Kidney epithelial cell (primary cell): ENCODE data around the gene SLC13A3. TPM values are rescaled to one million over a fixed set of nuclear protein-coding genes. Genes with fewer than 3 reads are reported as not detected.

Source experiments
- DNase-seq: peaks from one replicate; pipeline ENCODE4 v3.0.0-alpha.2; 2010; ENCODE audit warnings: low read depth
- H3K27me3 ChIP-seq: 2 replicates; pipeline ENCODE4 v1.6.0; 2011; ENCODE audit warnings: low read length; ENCODE audit not compliant: control insufficient read depth, insufficient read depth
- H3K36me3 ChIP-seq: 2 replicates; pipeline ENCODE4 v1.5.1; 2011; ENCODE audit warnings: low read length; ENCODE audit not compliant: control insufficient read depth, insufficient read depth
- H3K4me3 ChIP-seq: 2 replicates; pipeline ENCODE4 v1.5.1; 2011; ENCODE audit warnings: low read depth, mild to moderate bottlenecking, control low read depth, low read length
- CTCF ChIP-seq: IDR thresholded peaks from 2 replicates; pipeline ENCODE4 v1.5.1; 2011; ENCODE audit warnings: mild to moderate bottlenecking, moderate library complexity, low read length, control low read depth, inconsistent platforms; ENCODE audit not compliant: insufficient read depth, poor library complexity, severe bottlenecking
- total RNA-seq: library from RNA; depleted of rRNA; stranded (reverse); fragments of >200 nt; gene quantifications from 2 replicates; pipeline ENCODE4 v1.2.3, GENCODE V29; 2015

SLC13A3 gene
- total RNA-seq, 1 donor from 2014 or later: 3.4 TPM

- DNase-seq: no peak
- Histone ChIP-seq H3K27me3 (no peaks in the 10 kb centered on the region), H3K36me3 (no peaks in the 10 kb centered on the region), H3K4me3 (peak overlapping the region; percentile 26)
- peak; percentile 89 for TF ChIP-seq CTCF
Measured at GRCh38 chr20:46562373-46563169, 88.7 kb downstream of the SLC13A3 start.

GRCh38 chr20:46562009-46562372 is 89.3 kb downstream of the SLC13A3 start:
- peak overlapping the region; percentile 2 for H3K4me3 ChIP-seq
- no peak for DNase-seq
- H3K27me3 ChIP-seq: no peaks in the 10 kb centered on the region
- H3K36me3 ChIP-seq: no peaks in the 10 kb centered on the region
- no peak for TF ChIP-seq CTCF

- no peak for DNase-seq
- no peaks in the 10 kb centered on the region for H3K36me3 ChIP-seq
- TF ChIP-seq CTCF: no peak
- H3K27me3 ChIP-seq: no peaks in the 10 kb centered on the region
- H3K4me3 ChIP-seq: no peak overlapping the region
Measured at GRCh38 chr20:46559685-46560440, 91.4 kb downstream of the SLC13A3 start.

GRCh38 chr20:46559001-46559400 is 92.3 kb downstream of the SLC13A3 start:
- H3K36me3 ChIP-seq: no peaks in the 10 kb centered on the region
- no peak for TF ChIP-seq CTCF
- DNase-seq: no peak
- no peaks in the 10 kb centered on the region for H3K27me3 ChIP-seq
- no peak overlapping the region for H3K4me3 ChIP-seq

- peak; percentile 79 for DNase-seq
- H3K36me3 ChIP-seq: no peaks in the 10 kb centered on the region
- H3K4me3 ChIP-seq: no peak overlapping the region
- no peak for TF ChIP-seq CTCF
- H3K27me3 ChIP-seq: no peaks in the 10 kb centered on the region
Measured at GRCh38 chr20:46558511-46558959, 92.7 kb downstream of the SLC13A3 start.
